Colonic mucosa (tissue), 4 donors: ENCODE measurements around the gene B4GALT1. TPM values are rescaled to one million over a fixed set of nuclear protein-coding genes. Genes with fewer than 3 reads are reported as not detected.

ENCODE experiments used
- DNase-seq: peaks from one replicate; pipeline ENCODE4 v3.0.0-alpha.2; 2020
- H3K27ac ChIP-seq: fragments of 200-600 bp; one replicate; pipeline ENCODE4 v1.8.0; 2021
- H3K27me3 ChIP-seq: fragments of 200-600 bp; one replicate; pipeline ENCODE4 v1.8.0; 2021
- H3K36me3 ChIP-seq: fragments of 200-600 bp; one replicate; pipeline ENCODE4 v1.8.0; 2021
- H3K4me1 ChIP-seq: fragments of 200-600 bp; one replicate; pipeline ENCODE4 v1.8.0; 2021; ENCODE audit warnings: mild to moderate bottlenecking
- H3K4me3 ChIP-seq: fragments of 200-600 bp; one replicate; pipeline ENCODE4 v1.8.0; 2021
- H3K9ac ChIP-seq, 2 donors: one replicate each; pipeline ENCODE4 v1.7.0; 2013; ENCODE audit warnings: control low read depth in 2 of 2, low read depth in 2 of 2, low read length in 2 of 2
- H3K9me3 ChIP-seq: fragments of 200-600 bp; one replicate; pipeline ENCODE4 v1.8.0; 2021
- CTCF ChIP-seq: fragments of 200-600 bp; IDR thresholded peaks from one replicate; pipeline ENCODE4 v1.8.0; 2022; ENCODE audit warnings: antibody characterized with exemption, mild to moderate bottlenecking
- intact Hi-C: fragments of 100-400 bp; cut with DNase I; formaldehyde crosslinking; loops from one replicate; pipeline ENCODE4 v1.14.1; 2022
- total RNA-seq, 2 donors: library from RNA; stranded (reverse); fragmentation: NEBNext Ultra II Directional in 1 of 2; extraction: Animal tissue kit (Norgen Biotek cat#: 25700) in 1 of 2; gene quantifications; one replicate each; pipeline ENCODE4 v1.2.1, GENCODE V29; 2021
- donor health status: healthy.
- donor health status: DM: no; HTN: no; CAD: no.
- donor health status: DM: no; HTN: no; CAD: no.

Gene B4GALT1
- total RNA-seq, 2 donors from 2014 or later: 76.9 to 78.7 TPM

GRCh38 chr9:33068991-33069390 is 98.1 kb downstream of the B4GALT1 start:
- DNase-seq: no peak
- H3K4me3 ChIP-seq: no peak overlapping the region
- no peaks in the 10 kb centered on the region for H3K27me3 ChIP-seq
- H3K27ac ChIP-seq: no peak overlapping the region
- intact Hi-C loops: no loop called here
- H3K4me1 ChIP-seq: no peaks in the 10 kb centered on the region
- no peak for TF ChIP-seq CTCF
- no peak overlapping the region for H3K9ac ChIP-seq
- H3K36me3 ChIP-seq: peaks cover 8% of the 10 kb centered on the region
- H3K9me3 ChIP-seq: no peaks in the 10 kb centered on the region

GRCh38 chr9:33065157-33066076 is 101.7 kb downstream of the B4GALT1 start:
- no peaks in the 10 kb centered on the region for H3K9me3 ChIP-seq
- intact Hi-C loops: no loop called here
- no peak for DNase-seq
- H3K4me3 ChIP-seq: no peak overlapping the region
- H3K4me1 ChIP-seq: no peaks in the 10 kb centered on the region
- H3K36me3 ChIP-seq: peaks cover 13% of the 10 kb centered on the region
- H3K27me3 ChIP-seq: no peaks in the 10 kb centered on the region
- no peak overlapping the region for H3K9ac ChIP-seq
- TF ChIP-seq CTCF: no peak
- no peak overlapping the region for H3K27ac ChIP-seq

Other genes with a start within 250 kb of the B4GALT1 start
- gene APTX, start 165.7 kb downstream of the B4GALT1 start, total RNA-seq: 10 to 100 TPM; 22.6 to 33.3 TPM
- gene DNAJA1, start 142.1 kb downstream of the B4GALT1 start, total RNA-seq: 10 to 100 TPM; 66.4 to 93.6 TPM
- gene SMU1, start 90.7 kb downstream of the B4GALT1 start, total RNA-seq: 10 to 100 TPM; 17.4 to 18.7 TPM
- gene SPINK4, start 72.8 kb upstream of the B4GALT1 start, total RNA-seq: 100 to 1,000 TPM; 212 to 214 TPM
- gene BAG1, start 97.4 kb upstream of the B4GALT1 start, total RNA-seq: 100 to 1,000 TPM; 117 to 122 TPM
- gene CHMP5, start 97.7 kb upstream of the B4GALT1 start, total RNA-seq: 10 to 100 TPM; 60.3 to 97.0 TPM
- 10 to 100 TPM; 27.6 to 31.3 TPM for gene NFX1, start 123.2 kb upstream of the B4GALT1 start, total RNA-seq
- gene AQP7, start 235.2 kb upstream of the B4GALT1 start, total RNA-seq: 10 to 100 TPM in 1 of 2 donors, 1 to 10 TPM in 1; 7.4 to 12.5 TPM